Measurements from ENCODE around the gene GALNT17.

GALNT17 gene

DNA sequence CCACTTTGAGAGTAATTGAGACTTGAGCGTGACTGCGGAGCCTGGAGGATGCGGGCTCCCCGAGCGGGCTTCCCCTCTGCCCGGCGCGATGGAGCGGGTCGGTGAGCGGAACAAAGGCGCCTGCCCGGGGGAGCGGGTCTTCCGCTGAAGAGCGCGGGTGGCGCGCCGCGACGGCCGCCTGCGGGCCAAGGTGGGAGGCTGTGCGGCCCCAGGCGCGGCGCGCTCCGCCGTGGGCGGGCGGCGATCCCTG, at the start of gene GALNT17:
GALNT17 (plus strand) TSS at position 18 of the 250 bp plus-strand sequence.
- H3K4me3 ChIP-seq (ENCODE audit: low read depth, low read length) = no peak within 1 kb of the TSS
- TF ChIP-seq, protein P1, sequence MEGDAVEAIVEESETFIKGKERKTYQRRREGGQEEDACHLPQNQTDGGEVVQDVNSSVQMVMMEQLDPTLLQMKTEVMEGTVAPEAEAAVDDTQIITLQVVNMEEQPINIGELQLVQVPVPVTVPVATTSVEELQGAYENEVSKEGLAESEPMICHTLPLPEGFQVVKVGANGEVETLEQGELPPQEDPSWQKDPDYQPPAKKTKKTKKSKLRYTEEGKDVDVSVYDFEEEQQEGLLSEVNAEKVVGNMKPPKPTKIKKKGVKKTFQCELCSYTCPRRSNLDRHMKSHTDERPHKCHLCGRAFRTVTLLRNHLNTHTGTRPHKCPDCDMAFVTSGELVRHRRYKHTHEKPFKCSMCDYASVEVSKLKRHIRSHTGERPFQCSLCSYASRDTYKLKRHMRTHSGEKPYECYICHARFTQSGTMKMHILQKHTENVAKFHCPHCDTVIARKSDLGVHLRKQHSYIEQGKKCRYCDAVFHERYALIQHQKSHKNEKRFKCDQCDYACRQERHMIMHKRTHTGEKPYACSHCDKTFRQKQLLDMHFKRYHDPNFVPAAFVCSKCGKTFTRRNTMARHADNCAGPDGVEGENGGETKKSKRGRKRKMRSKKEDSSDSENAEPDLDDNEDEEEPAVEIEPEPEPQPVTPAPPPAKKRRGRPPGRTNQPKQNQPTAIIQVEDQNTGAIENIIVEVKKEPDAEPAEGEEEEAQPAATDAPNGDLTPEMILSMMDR (IDR thresholded peaks at IDR 0.05; ENCODE audit: control insufficient read depth, extremely low read depth, insufficient read depth) = no peak
- no peak for DNase-seq (ENCODE audit: low read depth)

DNA sequence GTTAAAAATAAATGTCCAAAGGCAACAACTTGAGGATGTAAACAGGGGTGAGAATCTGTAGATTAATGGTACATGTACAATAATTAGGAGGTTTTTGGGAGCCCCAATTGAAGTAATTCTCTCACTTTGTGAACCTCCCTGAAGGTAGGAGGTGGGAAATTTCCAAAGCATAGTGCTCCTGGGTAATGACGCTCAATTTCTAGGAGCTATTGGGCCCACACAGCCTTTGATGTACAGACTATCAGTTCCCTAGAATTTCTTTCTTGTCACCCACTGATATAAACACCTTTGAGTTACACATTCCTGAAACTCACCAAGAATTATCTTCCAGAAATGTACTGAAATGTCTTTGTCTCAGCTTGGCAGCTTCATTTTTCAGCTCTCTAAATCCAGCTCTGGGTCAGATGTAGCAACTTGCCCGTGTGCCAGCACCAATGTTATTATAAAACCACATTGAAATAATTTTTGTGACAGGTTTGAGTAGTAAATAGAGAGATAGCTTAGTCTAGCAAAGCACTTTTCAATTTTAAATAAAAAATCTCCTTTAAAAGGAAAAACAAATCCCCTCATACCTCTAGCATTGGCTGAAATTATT, 36.6 kb upstream of the GALNT17 start:
- no peak for DNase-seq (ENCODE audit: low read depth)
- H3K4me3 ChIP-seq (ENCODE audit: low read depth, low read length) = no peak overlapping the region
- TF ChIP-seq, protein P1 (IDR thresholded peaks at IDR 0.05; ENCODE audit: control insufficient read depth, extremely low read depth, insufficient read depth) = no peak

DNA sequence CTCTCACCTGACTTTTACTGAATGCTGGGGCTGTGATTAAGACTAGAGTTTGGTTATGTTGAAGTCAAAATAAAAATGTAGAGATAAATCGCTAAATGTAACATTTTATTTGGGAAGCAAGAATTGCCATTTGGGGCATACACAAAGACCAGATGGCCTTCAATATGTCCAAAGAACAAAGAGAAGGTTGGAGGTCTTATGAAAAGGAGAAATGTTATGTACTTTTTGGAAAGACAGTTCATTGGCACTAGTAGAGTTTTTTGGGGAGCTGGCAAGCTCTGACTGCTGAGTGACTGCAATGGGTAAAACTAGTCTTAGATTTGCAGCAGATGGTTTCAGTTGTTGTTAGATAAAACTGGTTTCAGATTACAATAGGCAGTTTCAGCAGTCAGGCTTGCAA, 35.6 kb upstream of the GALNT17 start:
- H3K4me3 ChIP-seq (ENCODE audit: low read depth, low read length) = no peak overlapping the region
- TF ChIP-seq, protein P1 (IDR thresholded peaks at IDR 0.05; ENCODE audit: control insufficient read depth, extremely low read depth, insufficient read depth) = no peak
- no peak for DNase-seq (ENCODE audit: low read depth)

DNA sequence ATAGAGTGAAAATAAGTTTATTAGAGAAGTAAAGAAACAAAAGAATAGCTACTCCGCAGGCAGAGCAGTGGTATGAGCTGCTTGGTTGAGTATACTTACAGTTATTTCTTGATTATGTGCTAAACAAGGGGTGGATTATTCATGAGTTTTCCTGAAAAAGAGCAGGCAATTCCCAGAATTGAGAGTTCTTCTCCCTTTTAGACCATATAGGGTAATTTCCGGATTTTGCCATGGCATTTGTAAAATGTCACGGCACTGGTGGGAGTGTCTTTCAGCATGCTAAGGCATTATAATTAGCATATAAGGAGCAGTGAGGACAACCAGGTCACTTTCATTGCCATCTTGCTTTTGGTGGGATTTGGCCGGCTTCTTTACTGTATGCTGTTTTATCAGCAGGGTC, 25.7 kb upstream of the GALNT17 start:
- no peak for DNase-seq (ENCODE audit: low read depth)
- TF ChIP-seq, protein P1 (IDR thresholded peaks at IDR 0.05; ENCODE audit: control insufficient read depth, extremely low read depth, insufficient read depth) = no peak
- no peak overlapping the region for H3K4me3 ChIP-seq (ENCODE audit: low read depth, low read length)

DNA sequence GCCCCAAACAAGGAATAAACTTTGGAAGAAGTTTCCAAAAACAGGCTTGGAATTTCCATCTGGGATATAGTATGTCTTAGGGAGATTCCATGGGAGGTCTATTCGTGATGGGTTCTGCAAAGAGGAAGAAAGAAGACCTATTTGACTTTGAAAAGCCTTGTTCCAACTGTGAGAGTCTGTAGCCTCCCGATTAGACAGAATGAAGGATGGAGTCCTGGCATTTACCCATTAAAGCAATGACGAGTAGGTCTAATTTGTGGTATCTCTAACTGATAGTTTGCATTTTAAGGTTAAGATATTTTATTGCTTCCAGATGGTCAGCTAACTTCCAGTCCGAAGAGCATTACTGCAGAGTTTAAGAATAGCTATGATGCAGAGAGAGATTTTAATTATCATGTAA, 19.5 kb upstream of the GALNT17 start:
- no peak for DNase-seq (ENCODE audit: low read depth)
- H3K4me3 ChIP-seq (ENCODE audit: low read depth, low read length) = no peak overlapping the region
- TF ChIP-seq, protein P1 (IDR thresholded peaks at IDR 0.05; ENCODE audit: control insufficient read depth, extremely low read depth, insufficient read depth) = no peak

DNA sequence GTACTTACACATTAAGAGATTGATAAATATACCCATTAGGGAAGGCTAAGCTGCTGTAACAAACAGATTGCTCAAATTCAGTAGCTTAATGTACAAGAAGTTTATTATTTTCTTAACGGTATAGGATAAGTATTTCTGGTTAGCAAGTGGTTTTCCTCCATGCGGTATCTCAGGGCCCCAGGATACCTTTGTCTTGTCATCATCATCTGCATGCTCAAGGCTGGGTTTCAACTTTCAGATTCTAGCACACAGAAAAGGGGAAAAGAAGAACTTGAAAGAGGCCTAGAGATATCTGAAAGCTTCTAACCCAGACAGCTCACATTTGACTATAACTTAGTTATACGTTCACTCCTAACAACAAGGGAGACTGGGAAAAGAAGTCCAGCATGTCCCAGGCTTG, 11.8 kb upstream of the GALNT17 start:
- H3K4me3 ChIP-seq (ENCODE audit: low read depth, low read length) = no peak overlapping the region
- no peak for DNase-seq (ENCODE audit: low read depth)
- TF ChIP-seq, protein P1 (IDR thresholded peaks at IDR 0.05; ENCODE audit: control insufficient read depth, extremely low read depth, insufficient read depth) = no peak

DNA sequence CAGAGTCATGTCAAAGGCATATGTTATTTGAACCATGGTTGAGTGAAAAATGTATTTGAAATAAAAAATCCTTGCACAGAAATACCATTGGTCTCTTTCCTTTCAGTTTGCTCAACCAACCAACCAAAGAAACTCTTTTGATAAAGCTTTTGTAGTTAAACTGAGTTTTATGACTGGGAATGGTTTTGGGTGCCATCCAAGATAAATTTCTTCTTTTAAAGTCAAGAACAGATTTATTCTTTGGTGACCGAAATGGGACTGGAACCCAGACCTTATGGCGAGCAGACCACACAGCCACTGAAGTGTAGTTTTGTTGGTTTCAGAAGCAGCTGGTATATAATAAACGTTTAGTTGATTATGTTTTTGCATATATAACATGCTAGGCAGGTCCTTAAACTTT, 2.8 kb upstream of the GALNT17 start:
- no peak for DNase-seq (ENCODE audit: low read depth)
- TF ChIP-seq, protein P1 (IDR thresholded peaks at IDR 0.05; ENCODE audit: control insufficient read depth, extremely low read depth, insufficient read depth) = no peak
- no peak overlapping the region for H3K4me3 ChIP-seq (ENCODE audit: low read depth, low read length)

All from LNCaP clone FGC (cell line).